HG03196 (cell line): ENCODE measurements around the gene SENP3.

Source experiments
- ATAC-seq: cut with Tn5 transposase; IDR thresholded peaks from one replicate; pipeline ENCODE4 v1.9.1; 2021; ENCODE audit not compliant: unreplicated experiment

Gene SENP3

GRCh38 chr17:7575959-7576358 lies 14.2 kb downstream of the SENP3 start:
- no peak for ATAC-seq

- no peak for ATAC-seq
These were observed 14.8 kb downstream of the SENP3 start for GRCh38 chr17:7576432-7576937.

- ATAC-seq, result no peak
These were observed 15.8 kb downstream of the SENP3 start for GRCh38 chr17:7577327-7578199.

GRCh38 chr17:7579001-7579833 lies 17.5 kb downstream of the SENP3 start, which contains the start of gene CD68:
Gene CD68 (plus strand): TSS chr17:7579638. CDS start chr17:7579678, 40 bp downstream.
- ATAC-seq, result no peak

- no peak for ATAC-seq
These were observed 18.3 kb downstream of the SENP3 start for GRCh38 chr17:7579834-7580603.

GRCh38 chr17:7580604-7581575 lies 19.2 kb downstream of the SENP3 start:
- ATAC-seq, result no peak

GRCh38 chr17:7582396-7583252 lies 20.9 kb downstream of the SENP3 start:
- ATAC-seq, result no peak

GRCh38 chr17:7583253-7584109 lies 21.8 kb downstream of the SENP3 start, which contains the start of gene MPDU1:
Gene MPDU1 (plus strand): TSS chr17:7583852. CDS start chr17:7583863, 11 bp downstream.
- ATAC-seq, result peak; percentile 52

- no peak for ATAC-seq
These were observed 25.1 kb downstream of the SENP3 start for GRCh38 chr17:7586673-7587419.

DNA sequence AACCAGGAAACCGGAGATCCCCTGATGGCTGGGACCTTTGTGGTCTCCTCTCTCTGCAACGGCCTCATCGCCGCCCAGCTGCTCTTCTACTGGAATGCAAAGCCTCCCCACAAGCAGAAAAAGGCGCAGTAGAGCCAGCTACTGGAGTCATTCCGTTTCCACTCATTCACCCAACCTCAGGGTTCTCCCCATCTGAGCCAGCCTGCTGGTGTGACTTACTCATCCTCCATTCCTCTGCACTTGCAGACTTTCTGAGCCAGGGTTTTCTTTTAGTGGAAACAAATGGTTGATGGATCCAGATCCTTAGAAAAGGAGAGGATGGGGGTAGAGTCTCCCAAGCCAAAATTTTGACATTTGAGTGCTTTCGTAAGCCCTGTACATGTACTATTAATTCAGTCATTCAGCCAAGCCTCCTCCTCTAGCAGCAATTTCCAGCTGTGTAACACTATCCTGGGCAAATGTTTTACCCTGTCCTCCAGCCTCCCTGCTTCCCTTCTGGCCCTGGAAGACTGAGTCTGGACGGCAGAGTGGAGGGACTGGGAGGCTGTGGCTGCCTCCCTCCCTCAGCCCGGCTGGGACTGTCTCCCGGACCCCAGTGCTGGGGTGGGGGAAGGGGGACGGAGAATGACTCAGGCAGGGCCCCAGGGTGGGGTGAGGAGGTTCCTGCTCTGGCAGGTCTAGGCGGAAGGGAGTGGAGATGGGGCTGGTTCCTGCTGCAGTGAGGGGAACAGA lies 25.9 kb downstream of the SENP3 start:
- no peak for ATAC-seq

GRCh38 chr17:7588553-7589203 lies 27.0 kb downstream of the SENP3 start:
- no peak for ATAC-seq

DNA sequence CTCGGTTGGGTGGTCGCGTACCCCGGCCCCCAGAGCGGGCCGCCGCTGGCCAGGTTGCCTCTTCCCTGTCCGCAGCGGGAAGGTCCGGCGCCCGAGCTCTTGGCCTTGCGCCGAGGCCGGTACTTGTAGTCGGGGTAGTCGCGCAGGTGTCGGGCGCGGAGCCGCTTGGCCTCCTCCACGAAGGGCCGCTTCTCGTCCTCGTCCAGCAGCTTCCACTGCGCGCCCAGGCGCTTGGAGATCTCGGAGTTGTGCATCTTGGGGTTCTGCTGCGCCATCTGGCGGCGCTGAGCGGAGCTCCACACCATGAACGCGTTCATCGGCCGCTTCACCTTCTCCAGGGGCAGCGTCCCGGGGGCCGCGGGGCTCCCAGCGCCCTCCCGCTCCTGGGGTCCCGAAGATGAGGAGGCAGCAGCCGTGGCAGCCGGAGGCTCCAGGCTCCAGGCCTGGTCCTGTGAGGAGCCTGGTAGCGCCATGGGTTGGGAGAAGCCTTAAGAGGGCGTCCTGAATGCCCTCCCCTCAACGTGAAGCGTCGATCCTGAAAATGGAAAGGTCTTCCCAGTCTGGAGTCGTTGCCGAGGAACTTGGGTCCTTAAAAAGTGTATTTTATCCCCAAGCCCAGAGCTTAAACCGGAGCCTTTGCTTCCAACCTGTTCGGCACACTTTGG lies 27.6 kb downstream of the SENP3 start:
- ATAC-seq, result no peak

DNA sequence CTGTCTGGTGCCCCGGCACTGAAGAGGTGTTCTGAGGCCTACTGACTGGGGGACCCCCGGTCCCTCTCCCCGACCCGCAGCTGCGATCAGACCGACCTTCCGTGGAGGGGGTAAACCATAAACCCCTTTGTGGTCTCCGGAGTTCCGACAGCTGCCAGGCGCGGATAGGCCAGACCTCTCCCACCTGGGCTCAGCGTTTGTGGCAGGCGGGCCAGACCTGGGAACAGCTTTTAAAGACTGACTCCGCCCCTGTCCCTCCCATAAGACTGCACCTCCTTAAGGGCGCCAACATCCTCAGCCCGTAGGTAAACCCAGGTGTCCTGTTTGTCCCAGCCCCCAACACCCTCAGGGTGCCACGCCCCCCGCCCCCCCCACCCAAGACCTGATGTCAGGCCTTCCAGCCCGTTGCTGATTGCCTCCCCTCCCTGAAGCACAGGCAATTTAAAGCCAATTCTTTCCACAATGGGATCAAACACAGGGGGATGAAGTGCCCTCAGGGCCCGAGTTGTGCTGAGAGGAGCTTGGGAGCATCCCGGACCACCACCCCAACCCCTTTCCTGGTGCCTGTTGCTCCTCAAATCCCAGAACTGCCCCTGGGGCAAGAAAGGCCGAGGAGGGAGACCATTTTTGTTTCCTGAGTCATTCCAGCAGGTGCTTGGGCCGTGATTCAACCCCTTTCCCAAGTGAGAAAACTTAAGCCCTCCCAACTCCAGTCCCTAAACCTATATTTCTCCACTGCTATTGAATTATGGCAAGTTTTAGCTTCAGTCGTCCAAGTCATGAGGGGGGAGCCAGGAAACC lies 28.4 kb downstream of the SENP3 start, which contains the start of gene SOX15:
Gene SOX15 (minus strand): TSS at position 204 of the 801 bp plus-strand sequence. CDS start 418 bp downstream, outside the sequence.
- ATAC-seq, result no peak

DNA sequence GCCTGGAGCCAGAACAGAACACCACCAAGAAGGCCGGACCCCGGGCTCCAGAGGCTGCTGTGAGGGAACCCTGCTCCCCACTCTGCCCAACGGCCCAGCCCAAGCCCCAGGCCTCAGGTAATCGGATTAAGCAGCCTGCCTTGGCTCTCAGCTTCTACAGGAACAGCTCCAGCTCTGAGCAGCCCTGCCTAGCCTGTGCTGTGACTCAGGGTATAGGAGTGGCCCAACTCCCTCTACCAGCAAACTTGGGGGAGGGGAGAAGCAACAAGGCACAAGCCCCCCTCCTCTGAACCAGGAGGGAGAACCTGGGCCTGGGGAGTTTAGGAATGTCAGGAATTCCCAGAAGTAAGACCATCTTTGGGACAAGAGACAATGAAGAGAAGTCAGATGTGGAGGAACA lies 29.0 kb downstream of the SENP3 start:
- no peak for ATAC-seq
